Kidney epithelial cell (primary cell): ENCODE results near the gene PDILT. TPM values are rescaled to one million over a fixed set of nuclear protein-coding genes. Genes with fewer than 3 reads are reported as not detected.
"Not testable (repeated sequence)": the region's sequence is repeated elsewhere in the genome, so short reads cannot be mapped to it uniquely, and the experiment has no call there.

Experiments used
- DNase-seq: peaks from one replicate; pipeline ENCODE4 v3.0.0-alpha.2; 2010; ENCODE audit warnings: low read depth
- H3K27me3 ChIP-seq: 2 replicates; pipeline ENCODE4 v1.6.0; 2011; ENCODE audit warnings: low read length; ENCODE audit not compliant: control insufficient read depth, insufficient read depth
- H3K36me3 ChIP-seq: 2 replicates; pipeline ENCODE4 v1.5.1; 2011; ENCODE audit warnings: low read length; ENCODE audit not compliant: control insufficient read depth, insufficient read depth
- H3K4me3 ChIP-seq: 2 replicates; pipeline ENCODE4 v1.5.1; 2011; ENCODE audit warnings: low read depth, mild to moderate bottlenecking, control low read depth, low read length
- total RNA-seq: library from RNA; depleted of rRNA; stranded (reverse); fragments of >200 nt; gene quantifications from 2 replicates; pipeline ENCODE4 v1.2.3, GENCODE V29; 2015
- TF ChIP-seq, protein P1 (sequence below): IDR thresholded peaks from 2 replicates; pipeline ENCODE4 v1.5.1; 2011; ENCODE audit warnings: mild to moderate bottlenecking, moderate library complexity, low read length, control low read depth, inconsistent platforms; ENCODE audit not compliant: insufficient read depth, poor library complexity, severe bottlenecking

Gene PDILT
- total RNA-seq, 1 donor from 2014 or later: not detected

DNA sequence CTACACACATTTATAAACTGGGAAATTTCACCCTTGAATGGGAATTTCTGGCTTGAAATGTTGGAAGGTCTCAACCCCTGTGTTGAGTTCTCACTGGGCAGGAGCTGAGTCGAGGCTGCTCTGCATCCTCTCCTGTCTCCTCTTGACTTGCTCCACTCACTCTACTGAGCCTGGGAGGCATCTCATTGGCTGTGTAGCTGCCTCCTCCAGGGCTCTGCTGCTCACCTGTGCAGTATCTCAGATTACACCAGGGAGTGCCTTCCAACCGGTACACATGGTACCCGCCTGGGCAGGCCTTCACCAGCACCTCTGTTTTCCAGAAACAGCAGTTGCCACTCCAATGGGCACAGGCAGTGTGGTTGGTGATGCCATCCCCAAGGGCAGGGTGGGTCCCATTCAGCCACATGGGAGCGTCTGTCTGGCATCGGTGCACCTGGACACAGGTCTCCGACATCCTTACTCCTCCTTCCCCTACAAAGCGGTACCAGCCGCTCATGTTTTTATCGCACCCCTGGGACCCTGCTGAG lies 80.9 kb downstream of the PDILT start:
- Histone ChIP-seq H3K4me3 (no peak overlapping the region), H3K36me3 (no peaks in the 10 kb centered on the region), H3K27me3 (no peaks in the 10 kb centered on the region)
- no peak for DNase-seq
- TF ChIP-seq, protein P1, sequence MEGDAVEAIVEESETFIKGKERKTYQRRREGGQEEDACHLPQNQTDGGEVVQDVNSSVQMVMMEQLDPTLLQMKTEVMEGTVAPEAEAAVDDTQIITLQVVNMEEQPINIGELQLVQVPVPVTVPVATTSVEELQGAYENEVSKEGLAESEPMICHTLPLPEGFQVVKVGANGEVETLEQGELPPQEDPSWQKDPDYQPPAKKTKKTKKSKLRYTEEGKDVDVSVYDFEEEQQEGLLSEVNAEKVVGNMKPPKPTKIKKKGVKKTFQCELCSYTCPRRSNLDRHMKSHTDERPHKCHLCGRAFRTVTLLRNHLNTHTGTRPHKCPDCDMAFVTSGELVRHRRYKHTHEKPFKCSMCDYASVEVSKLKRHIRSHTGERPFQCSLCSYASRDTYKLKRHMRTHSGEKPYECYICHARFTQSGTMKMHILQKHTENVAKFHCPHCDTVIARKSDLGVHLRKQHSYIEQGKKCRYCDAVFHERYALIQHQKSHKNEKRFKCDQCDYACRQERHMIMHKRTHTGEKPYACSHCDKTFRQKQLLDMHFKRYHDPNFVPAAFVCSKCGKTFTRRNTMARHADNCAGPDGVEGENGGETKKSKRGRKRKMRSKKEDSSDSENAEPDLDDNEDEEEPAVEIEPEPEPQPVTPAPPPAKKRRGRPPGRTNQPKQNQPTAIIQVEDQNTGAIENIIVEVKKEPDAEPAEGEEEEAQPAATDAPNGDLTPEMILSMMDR: no peak

DNA sequence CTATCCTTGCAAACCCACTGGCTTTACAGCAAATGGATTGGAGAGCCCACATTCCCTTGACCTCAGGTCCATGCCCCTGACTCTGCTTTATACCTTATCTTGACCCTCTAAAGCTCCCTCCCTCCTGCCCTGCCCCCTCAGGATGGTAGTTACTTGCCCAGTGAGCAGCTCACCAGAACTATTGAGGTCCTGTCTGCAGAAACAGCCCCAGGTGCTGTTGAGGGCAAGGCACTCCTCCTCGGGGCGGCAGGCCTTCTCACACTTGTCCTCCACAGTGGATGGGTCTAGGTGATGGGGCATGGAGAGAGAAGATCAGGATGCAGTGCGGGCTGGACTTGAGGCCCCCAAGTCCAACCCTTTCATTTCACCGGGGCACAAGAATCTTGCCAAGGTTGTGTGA lies 81.8 kb downstream of the PDILT start:
- no peak overlapping the region for H3K4me3 ChIP-seq
- TF ChIP-seq, protein P1: no peak
- no peaks in the 10 kb centered on the region for H3K36me3 ChIP-seq

DNA sequence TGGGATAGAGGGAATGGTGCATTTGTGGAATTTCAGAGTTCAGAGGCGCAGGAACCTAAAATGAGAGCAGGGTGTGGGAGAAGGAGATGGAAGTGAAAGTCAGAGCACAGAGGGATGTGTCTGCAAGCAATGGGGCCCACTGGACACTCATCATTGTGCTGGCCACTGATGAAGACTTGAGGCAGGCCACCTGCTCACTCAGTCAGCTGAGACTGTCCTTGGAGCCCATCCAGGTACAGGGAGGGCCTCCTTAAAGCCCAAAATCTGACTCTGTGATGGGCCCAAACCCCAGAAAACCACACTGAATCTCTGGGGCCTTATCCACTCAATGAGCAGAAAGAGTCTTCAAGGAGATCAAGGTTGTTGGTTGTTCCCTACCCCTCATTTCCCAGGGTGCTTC lies 82.9 kb downstream of the PDILT start:
- DNase-seq: no peak
- Histone ChIP-seq H3K27me3 (no peaks in the 10 kb centered on the region), H3K4me3 (no peak overlapping the region), H3K36me3 (no peaks in the 10 kb centered on the region)
- TF ChIP-seq, protein P1: no peak

More for the DNA sequence above, 81.8 kb downstream of the PDILT start:
- no peak for DNase-seq
- H3K27me3 ChIP-seq: no peaks in the 10 kb centered on the region

DNA sequence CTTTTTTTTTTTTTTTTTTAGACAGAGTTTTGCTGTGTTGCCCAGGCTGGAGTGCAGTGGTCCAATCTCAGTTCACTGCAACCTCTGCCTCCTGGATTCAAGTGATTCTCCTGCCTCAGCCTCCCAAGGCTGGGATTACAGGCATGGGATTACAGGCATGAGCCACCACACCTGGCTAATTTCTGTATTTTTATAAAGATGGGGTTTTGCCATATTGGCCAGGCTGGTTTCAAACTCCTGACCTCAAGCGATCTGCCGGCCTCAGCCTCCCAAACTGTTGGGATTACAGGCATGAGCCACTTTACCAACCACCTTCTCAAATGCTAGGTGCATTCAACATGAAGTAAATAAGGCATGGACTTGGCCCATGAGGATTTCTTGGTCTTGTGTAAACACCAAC lies 83.5 kb downstream of the PDILT start:
- H3K4me3 ChIP-seq, DNase-seq, H3K36me3 ChIP-seq, H3K27me3 ChIP-seq: not testable (repeated sequence)

DNA sequence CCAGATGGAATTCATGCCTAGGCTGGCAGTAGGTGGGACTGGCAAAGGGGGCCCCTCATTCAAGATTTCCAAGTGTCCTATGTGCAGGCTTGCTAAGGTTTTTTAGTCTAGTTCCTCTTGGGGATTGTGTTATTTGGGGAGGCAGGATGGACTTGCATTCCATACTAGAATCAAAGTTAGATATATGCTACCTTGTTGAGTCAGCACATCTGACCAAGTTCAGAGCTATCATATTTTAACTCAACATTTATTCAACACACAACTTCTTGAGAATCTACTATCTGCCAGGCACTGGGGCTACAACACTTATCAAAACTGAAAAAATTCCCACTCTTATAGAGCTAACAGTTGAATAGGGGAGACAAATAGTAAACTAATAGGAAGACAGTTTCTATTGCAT lies 83.9 kb downstream of the PDILT start:
- H3K36me3 ChIP-seq: no peaks in the 10 kb centered on the region
- no peaks in the 10 kb centered on the region for H3K27me3 ChIP-seq
- no peak overlapping the region for H3K4me3 ChIP-seq
- no peak for DNase-seq
- TF ChIP-seq, protein P1: no peak

DNA sequence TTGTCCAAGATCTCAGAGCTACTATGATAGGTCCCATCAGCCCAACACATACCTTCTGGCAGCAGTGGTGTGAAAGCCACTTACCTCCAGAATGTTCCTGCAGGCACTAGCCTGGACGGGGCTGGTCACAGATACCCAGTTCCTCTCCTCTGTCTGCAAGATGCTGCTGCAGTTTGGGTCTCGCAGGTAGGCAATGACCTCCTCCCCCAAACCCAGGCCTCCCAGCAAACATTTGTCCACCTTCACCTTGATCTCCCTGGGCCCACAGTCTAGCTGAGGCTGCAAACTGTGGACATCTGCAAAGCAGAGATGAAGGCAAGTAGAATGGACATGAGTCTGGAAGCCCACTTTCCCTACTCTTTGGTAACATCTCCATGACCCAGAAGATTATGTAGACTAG lies 84.4 kb downstream of the PDILT start:
- Histone ChIP-seq H3K36me3 (no peaks in the 10 kb centered on the region), H3K27me3 (no peaks in the 10 kb centered on the region), H3K4me3 (no peak overlapping the region)
- TF ChIP-seq, protein P1: no peak
- DNase-seq: no peak
